Activated T-helper 2 cell treated with anti-CD3 and anti-CD28 coated beads, Interferon-gamma antibody, Interleukin-2, Interleukin-4, amounts not matched to agents 10 μg/mL and 5 μg/mL and 100 μg/mL, durations not matched to agents 14 hours and 24 hours and 36 hours (primary cell): ENCODE results near the gene CNTROB. TPM values are rescaled to one million over a fixed set of nuclear protein-coding genes. Genes with fewer than 3 reads are reported as not detected.
A peak's percentile ranks its signal among the peaks of the same experiment; 100 is the strongest.

ENCODE experiments used
- DNase-seq: peaks from one replicate; pipeline ENCODE4 v3.0.0; 2021; ENCODE audit warnings: low spot score
- H3K27ac Mint-ChIP-seq: one replicate; pipeline ENCODE4 v1.8.0; 2021; ENCODE audit warnings: mixed read lengths
- H3K27me3 Mint-ChIP-seq: one replicate; pipeline ENCODE4 v1.8.0; 2021; ENCODE audit warnings: low read depth, mixed read lengths
- H3K36me3 Mint-ChIP-seq: one replicate; pipeline ENCODE4 v1.8.0; 2021; ENCODE audit warnings: low read depth, mixed read lengths
- H3K4me1 Mint-ChIP-seq: one replicate; pipeline ENCODE4 v1.8.0; 2021; ENCODE audit warnings: low read depth, mixed read lengths
- H3K4me3 Mint-ChIP-seq: one replicate; pipeline ENCODE4 v1.8.0; 2021; ENCODE audit warnings: low read depth, mild to moderate bottlenecking, moderate library complexity, mixed read lengths
- H3K9me3 Mint-ChIP-seq: one replicate; pipeline ENCODE4 v1.8.0; 2021; ENCODE audit warnings: mixed read lengths
- intact Hi-C: fragments of 100-400 bp; cut with micrococcal nuclease; formaldehyde crosslinking; loops from one replicate; pipeline ENCODE4 v1.15.1; 2023
- total RNA-seq: library from RNA; stranded (reverse); gene quantifications from 2 replicates; pipeline ENCODE4 v1.2.3, GENCODE V29; 2022

The CNTROB gene
- total RNA-seq, 1 donor from 2014 or later, result 60.3 TPM

DNA sequence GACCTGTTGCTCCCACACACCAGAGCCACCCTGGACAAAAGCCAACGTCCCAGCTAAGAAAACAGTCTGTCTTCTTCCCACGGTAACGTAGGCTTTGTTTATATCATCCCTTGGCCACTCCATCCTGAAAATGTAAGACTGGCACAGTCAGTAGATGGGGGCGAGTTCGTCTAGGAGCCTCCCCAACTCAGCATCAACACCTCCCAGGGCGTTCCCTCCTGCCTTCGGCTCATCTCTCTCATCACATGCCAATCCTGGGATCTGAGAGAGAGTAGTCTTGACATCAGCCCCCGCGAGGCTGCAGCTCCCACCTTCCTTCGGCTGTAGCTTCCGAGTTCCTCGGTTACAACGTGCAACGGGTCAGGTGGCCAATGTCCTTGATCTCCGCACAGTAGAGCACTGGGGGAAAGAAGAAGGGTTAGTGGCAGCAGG is 16.8 kb upstream of the CNTROB start:
- Mint-ChIP-seq H3K4me1 (peaks cover 22% of the 10 kb centered on the region), H3K36me3 (peaks cover 25% of the 10 kb centered on the region), H3K9me3 (no peaks in the 10 kb centered on the region), H3K27me3 (no peaks in the 10 kb centered on the region), H3K27ac (peak overlapping the region; percentile 96), H3K4me3 (peak overlapping the region; percentile 92)
- DNase-seq, result no peak
- intact Hi-C loops, result loop anchor here (1.0 to 2.0 kb wide), 3 partner anchors 17 to 58 kb away; partner anchors contain the start of genes CNTROB and NAA38

DNA sequence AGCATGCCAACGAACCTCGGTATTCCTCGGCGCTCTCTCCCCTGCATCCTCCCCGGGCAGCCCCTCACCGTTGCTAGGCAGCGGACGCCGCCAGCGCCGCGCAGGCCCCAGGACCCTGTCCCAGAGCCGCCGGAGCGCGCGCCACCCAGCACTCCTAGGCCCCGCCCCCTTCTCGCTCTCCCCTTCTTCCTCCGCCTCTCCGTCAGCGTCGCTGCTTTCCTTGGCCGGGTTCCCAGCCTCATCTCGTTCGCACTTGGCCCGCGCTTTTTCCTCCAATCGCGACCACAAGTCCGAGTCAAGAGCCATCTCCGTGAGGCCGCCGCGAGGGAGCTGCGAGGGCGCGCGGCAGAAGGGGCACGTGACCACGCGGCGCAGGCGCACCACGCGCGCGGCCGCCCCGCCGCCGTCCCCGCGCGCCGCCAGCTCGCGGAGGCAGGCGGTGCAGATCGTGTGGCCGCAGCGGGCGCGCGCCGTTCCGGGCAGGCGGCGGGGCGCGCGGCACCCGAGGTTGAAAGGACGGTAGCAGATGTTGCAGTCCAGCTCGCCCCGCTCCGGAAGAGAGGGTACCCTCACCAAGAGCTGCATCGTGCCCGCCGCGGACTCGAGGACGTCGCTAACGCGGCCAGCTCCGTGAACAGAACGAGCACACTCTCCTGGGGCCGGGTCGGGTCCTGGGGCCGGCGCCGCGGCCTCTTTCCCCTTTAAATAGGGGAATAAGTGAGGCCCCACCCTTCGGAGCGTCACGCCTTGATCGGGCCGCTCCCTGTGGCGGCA is 16.2 kb upstream of the CNTROB start, which contains the start of gene RNF227:
TSS of gene RNF227 (minus strand) at position 679 of the 774 bp plus-strand sequence. CDS start at position 585, 94 bp downstream.
- peak within 1 kb of the TSS; percentile 96 for H3K27ac Mint-ChIP-seq
- H3K9me3 Mint-ChIP-seq, result no peaks in the 10 kb centered on the region
- H3K4me1 Mint-ChIP-seq, result peaks cover 22% of the 10 kb centered on the region
- peaks cover 19% of the 10 kb centered on the region for H3K36me3 Mint-ChIP-seq
- DNase-seq, result peak; percentile 83
- H3K4me3 Mint-ChIP-seq, result peak within 1 kb of the TSS; percentile 92
- intact Hi-C loops, result loop anchor here (1.0 to 2.0 kb wide), 3 partner anchors 17 to 59 kb away; partner anchors contain the start of genes CNTROB and NAA38
- no peaks in the 10 kb centered on the region for H3K27me3 Mint-ChIP-seq

DNA sequence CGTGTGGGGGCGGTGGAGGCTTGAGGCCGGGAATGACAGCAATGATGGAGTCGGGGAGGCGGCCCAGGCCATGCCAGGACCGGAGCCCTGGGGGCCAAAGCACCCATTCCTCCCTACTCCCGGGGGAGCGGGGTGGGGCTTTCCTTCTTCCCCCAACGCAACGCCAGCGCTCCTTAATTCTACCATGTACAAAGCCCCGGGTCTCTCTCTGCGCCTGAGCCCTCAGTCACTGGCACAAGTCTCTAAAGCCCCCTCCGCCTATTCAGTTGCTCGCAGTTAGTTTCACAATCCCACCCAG is 15.7 kb upstream of the CNTROB start:
- H3K27ac Mint-ChIP-seq, result peak overlapping the region; percentile 58
- intact Hi-C loops, result no loop called here
- H3K4me3 Mint-ChIP-seq, result peak overlapping the region; percentile 75
- H3K4me1 Mint-ChIP-seq, result peaks cover 23% of the 10 kb centered on the region
- H3K36me3 Mint-ChIP-seq, result peaks cover 15% of the 10 kb centered on the region
- H3K27me3 Mint-ChIP-seq, result no peaks in the 10 kb centered on the region
- DNase-seq, result no peak
- H3K9me3 Mint-ChIP-seq, result no peaks in the 10 kb centered on the region

GRCh38 chr17:7916808-7917207 is 15.2 kb upstream of the CNTROB start:
- peaks cover 12% of the 10 kb centered on the region for H3K36me3 Mint-ChIP-seq
- H3K4me3 Mint-ChIP-seq, result peak overlapping the region; percentile 75
- no peaks in the 10 kb centered on the region for H3K27me3 Mint-ChIP-seq
- H3K9me3 Mint-ChIP-seq, result no peaks in the 10 kb centered on the region
- DNase-seq, result no peak
- peak overlapping the region; percentile 58 for H3K27ac Mint-ChIP-seq
- intact Hi-C loops, result no loop called here
- peaks cover 28% of the 10 kb centered on the region for H3K4me1 Mint-ChIP-seq

DNA sequence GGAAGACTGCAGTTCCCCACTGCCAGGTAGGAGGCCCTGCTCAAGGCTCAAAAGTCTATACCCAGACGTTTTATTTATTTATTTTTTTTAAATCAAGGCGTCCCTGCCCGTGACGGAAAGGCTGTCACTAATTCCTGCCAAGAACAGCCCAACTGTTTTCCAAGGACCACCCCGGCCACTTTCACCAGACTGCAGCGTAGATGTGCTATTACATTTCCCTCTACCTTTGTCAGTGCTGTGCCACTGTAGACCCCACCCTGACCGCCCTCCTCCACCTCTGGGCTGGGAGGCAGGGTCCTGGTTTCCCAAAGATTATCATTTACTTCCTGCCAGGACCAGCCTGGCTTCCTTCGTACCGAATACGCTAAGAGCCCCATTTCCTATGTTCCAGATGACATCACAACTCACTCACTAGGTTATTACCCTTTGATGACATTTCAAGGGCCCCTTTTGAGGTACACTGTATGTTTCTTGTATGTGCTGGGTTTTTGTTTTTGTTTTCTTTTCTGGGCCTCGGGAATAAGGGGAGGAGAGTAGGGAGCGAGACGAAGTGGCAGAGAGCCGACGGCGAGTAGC is 9.6 kb upstream of the CNTROB start:
- Mint-ChIP-seq H3K36me3 (no peaks in the 10 kb centered on the region), H3K4me3 (peak overlapping the region; percentile 60), H3K9me3 (no peaks in the 10 kb centered on the region), H3K27me3 (no peaks in the 10 kb centered on the region), H3K4me1 (peaks cover 14% of the 10 kb centered on the region), H3K27ac (peak overlapping the region; percentile 64)
- no peak for DNase-seq
- intact Hi-C loops, result loop anchor here (1.0 kb wide), 1 partner anchor 9 kb away; the partner anchor contains the start of gene TRAPPC1

- H3K27ac Mint-ChIP-seq, result peak overlapping the region; percentile 64
- DNase-seq, result peak; percentile 77
- peaks cover 15% of the 10 kb centered on the region for H3K4me1 Mint-ChIP-seq
- intact Hi-C loops, result loop anchor here (1.0 kb wide), 1 partner anchor 8 kb away; the partner anchor contains the start of gene TRAPPC1
- H3K27me3 Mint-ChIP-seq, result no peaks in the 10 kb centered on the region
- H3K4me3 Mint-ChIP-seq, result peak overlapping the region; percentile 60
- H3K36me3 Mint-ChIP-seq, result peaks cover 3% of the 10 kb centered on the region
- H3K9me3 Mint-ChIP-seq, result no peaks in the 10 kb centered on the region
These were observed 9.0 kb upstream of the CNTROB start for GRCh38 chr17:7922845-7923628.

DNA sequence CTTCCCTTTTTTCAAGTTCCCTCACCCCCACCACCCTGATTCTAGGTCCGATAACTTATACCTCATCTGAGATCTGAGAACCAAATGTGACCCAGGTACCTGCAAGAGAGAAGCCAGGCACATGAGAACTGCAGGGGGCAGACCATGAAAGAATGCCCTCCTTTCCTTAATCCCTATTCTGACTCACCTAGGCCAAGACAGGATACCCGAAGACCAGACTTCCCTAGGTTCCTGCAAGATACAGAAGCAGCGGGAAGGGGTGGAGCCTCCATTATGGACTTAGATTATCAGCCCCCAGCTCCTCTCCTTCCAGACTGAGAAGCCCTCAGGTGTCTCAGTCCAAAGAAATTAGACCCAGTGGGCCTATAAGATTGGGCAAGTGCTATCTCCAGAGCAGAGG is 4.4 kb upstream of the CNTROB start:
- no peak overlapping the region for H3K4me3 Mint-ChIP-seq
- DNase-seq, result no peak
- no peak overlapping the region for H3K27ac Mint-ChIP-seq
- H3K9me3 Mint-ChIP-seq, result no peaks in the 10 kb centered on the region
- no peaks in the 10 kb centered on the region for H3K27me3 Mint-ChIP-seq
- peaks cover 11% of the 10 kb centered on the region for H3K36me3 Mint-ChIP-seq
- H3K4me1 Mint-ChIP-seq, result peaks cover 15% of the 10 kb centered on the region
- intact Hi-C loops, result no loop called here

GRCh38 chr17:7929158-7930023 is 2.6 kb upstream of the CNTROB start, which contains the start of gene KCNAB3:
Gene KCNAB3 (minus strand): TSS chr17:7929856. CDS start chr17:7929435, 421 bp downstream.
- H3K27me3 Mint-ChIP-seq, result no peaks in the 10 kb centered on the region
- H3K4me3 Mint-ChIP-seq, result peak within 1 kb of the TSS; percentile 97
- peaks cover 27% of the 10 kb centered on the region for H3K4me1 Mint-ChIP-seq
- intact Hi-C loops, result loop anchor here (5.0 kb wide), 1 partner anchor 87 kb away; no protein-coding TSS in a partner anchor
- peak; percentile 56 for DNase-seq
- peaks cover 11% of the 10 kb centered on the region for H3K36me3 Mint-ChIP-seq
- peak within 1 kb of the TSS; percentile 18 for H3K27ac Mint-ChIP-seq
- no peaks in the 10 kb centered on the region for H3K9me3 Mint-ChIP-seq

DNA sequence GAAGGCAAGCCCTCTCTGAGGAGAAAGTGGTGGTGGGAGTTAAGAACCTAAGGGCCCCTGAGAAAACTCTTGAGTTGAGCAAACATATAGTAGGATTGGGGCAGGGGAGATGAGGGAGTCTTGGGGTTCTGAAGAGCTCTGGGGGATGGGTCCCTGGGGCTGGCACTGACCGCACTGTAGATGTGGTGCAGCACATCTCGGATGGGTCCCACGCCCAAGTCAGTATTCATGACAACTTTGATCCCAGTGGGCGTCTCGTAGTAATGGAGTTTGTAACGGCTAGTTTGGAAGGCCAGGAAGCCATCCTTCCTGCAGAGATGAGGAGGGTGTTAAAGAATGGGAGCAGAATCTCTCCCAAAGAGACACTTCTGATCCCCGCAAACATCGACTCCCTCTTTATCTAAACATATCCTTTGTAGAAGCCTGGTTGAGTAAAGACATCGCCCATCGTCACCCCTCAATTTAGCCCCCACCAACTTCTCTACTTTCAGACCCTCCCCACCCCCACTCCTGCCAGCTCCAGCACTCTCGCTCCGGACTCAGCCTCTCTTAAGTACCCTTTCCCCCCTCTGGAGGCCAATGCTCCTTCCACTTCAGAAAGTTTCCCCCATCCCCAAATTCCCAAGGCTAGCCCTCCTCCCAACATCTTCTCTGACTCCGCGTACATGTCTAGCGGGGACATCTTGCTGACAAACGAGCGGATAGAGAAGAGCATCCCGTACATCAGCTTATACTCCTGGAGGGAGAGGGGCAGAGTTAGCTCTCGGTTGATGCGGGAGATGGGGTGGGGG is 970 bp upstream of the CNTROB start:
- intact Hi-C loops, result loop anchor here (1.0 to 5.0 kb wide), 2 partner anchors 9 to 89 kb away; no protein-coding TSS in a partner anchor
- Mint-ChIP-seq H3K27ac (peak overlapping the region; percentile 99), H3K36me3 (peaks cover 24% of the 10 kb centered on the region), H3K4me3 (peak overlapping the region; percentile 97), H3K4me1 (peaks cover 36% of the 10 kb centered on the region), H3K9me3 (no peaks in the 10 kb centered on the region), H3K27me3 (no peaks in the 10 kb centered on the region)
- no peak for DNase-seq

DNA sequence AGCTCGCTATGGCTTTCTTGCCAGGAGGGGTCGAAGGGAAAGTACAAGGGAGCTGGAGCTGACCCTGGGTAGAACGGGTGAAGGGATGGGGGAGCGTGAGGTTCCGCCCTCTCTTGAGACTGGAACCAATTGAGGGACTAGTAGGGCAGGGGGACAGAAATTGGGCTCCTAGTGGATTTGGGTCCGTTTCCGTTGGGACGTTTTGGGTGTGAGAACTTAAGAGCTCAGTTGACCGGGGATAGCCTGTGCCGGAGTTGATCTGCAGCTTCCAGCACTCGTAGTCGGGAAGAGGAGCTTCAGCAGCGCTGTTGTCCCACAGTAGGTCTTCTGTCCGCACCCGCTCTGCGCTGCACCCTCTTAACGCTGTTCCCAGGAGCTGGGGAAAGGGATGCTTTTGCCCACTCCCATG is 481 bp downstream of the CNTROB start:
- peak overlapping the region; percentile 99 for H3K27ac Mint-ChIP-seq
- peak overlapping the region; percentile 97 for H3K4me3 Mint-ChIP-seq
- H3K27me3 Mint-ChIP-seq, result no peaks in the 10 kb centered on the region
- DNase-seq, result no peak
- H3K4me1 Mint-ChIP-seq, result peaks cover 44% of the 10 kb centered on the region
- H3K36me3 Mint-ChIP-seq, result peaks cover 36% of the 10 kb centered on the region
- intact Hi-C loops, result loop anchor here (1.0 to 5.0 kb wide), 6 partner anchors 17 to 90 kb away; partner anchors contain the start of gene NAA38
- H3K9me3 Mint-ChIP-seq, result no peaks in the 10 kb centered on the region

DNA sequence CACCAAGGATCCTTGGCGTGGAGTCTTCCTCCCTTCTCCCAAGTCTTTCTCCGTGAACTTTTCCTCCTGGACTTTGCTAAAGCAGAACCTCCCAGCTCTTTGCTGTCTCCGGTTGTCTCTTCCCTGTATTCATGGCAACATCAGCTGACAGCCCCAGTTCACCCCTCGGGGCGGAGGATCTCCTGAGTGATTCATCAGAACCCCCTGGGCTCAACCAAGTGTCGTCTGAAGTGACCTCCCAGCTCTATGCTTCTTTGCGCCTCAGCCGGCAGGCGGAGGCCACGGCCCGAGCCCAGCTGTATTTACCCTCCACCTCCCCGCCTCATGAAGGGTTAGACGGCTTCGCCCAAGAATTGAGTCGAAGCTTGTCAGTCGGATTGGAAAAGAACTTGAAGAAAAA is 943 bp downstream of the CNTROB start:
- no peaks in the 10 kb centered on the region for H3K9me3 Mint-ChIP-seq
- DNase-seq, result peak; percentile 30
- H3K27me3 Mint-ChIP-seq, result no peaks in the 10 kb centered on the region
- intact Hi-C loops, result loop anchor here (1.0 to 5.0 kb wide), 6 partner anchors 18 to 91 kb away; partner anchors contain the start of gene NAA38
- H3K27ac Mint-ChIP-seq, result peak overlapping the region; percentile 99
- peaks cover 37% of the 10 kb centered on the region for H3K36me3 Mint-ChIP-seq
- H3K4me3 Mint-ChIP-seq, result peak overlapping the region; percentile 97
- peaks cover 43% of the 10 kb centered on the region for H3K4me1 Mint-ChIP-seq
